Stimulated activated CD4-positive, alpha-beta T cell treated with anti-CD3 and anti-CD28 coated beads, Interleukin-4, amount 100 ng/mL, for 48 hours (primary cell): ENCODE data around the gene DHX29.

ENCODE experiments used
- DNase-seq, 2 donors: peaks; one replicate each; pipeline ENCODE4 v3.0.0-alpha.2; 2020; ENCODE audit warnings: low read depth in 2 of 2

Gene DHX29

GRCh38 chr5:55211184-55211874, 96.2 kb downstream of the DHX29 start:
- DNase-seq: no peak
